ENCODE results near the gene HSPA12B.

Gene HSPA12B

DNA sequence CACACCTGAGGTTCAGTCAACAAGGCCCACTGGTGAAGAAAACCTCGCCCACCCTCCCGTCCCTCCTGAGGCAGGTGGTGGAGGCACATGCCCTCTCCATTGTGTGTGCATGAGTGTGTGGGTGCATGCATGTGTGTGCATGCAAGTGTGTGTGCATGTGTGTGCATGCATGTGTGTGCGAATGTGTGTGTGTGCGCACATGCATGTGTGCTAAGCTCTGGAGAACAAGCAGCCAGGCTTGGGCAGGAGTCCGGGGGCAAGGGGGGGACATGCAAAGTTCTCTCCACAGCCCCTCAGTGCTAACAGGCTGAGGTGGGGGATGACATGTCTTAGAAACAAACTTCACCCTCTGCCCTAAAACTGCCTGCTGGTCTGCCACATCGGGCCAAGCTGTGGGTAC lies 3.1 kb upstream of the HSPA12B start:
- Mint-ChIP-seq H3K27ac (no peak overlapping the region), H3K27me3 (peaks cover 29% of the 10 kb centered on the region), H3K36me3 (no peaks in the 10 kb centered on the region), H3K9me3 (no peaks in the 10 kb centered on the region), H3K4me3 (no peak overlapping the region), H3K4me1 (peaks cover 5% of the 10 kb centered on the region)
- ATAC-seq (ENCODE audit: low read depth) (no peak), DNase-seq (ENCODE audit: low spot score in 2 of 2) (no peak)

DNA sequence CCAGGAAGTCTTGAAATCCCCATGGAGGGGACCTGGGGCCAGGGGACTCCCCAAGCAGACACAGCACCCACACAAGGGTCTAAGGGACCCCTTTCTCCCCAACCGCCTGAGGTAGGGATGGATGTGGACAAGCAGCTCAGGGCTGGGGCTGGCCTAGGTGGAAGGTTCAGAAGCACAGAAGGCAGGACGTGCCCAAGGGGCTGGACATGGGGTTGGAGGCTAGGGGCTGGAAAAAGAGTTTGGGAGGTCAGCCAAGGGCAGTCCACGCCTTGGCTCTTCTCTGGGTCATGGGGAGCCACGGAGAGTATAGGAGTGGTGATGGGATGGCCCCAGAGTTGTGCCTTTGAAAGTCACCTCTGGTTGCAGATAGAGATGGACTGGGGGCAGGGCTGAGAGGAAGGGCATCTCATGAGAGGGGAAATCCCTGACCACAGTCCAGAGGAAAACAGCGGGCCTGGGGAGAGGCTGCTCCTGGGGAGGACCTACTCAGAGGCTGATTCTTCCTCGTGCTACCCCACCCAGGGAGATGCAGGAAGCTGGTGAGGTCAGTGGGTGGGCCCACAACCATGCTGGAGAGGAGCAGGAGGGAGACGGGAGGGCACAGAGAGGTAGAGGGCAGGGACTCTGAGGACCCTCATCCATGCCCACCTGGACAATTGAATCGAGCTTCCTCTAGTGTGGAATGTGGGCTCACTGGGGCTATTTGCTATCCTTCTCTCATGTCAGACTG lies 2.5 kb upstream of the HSPA12B start:
- H3K9me3 Mint-ChIP-seq, result no peaks in the 10 kb centered on the region
- DNase-seq (ENCODE audit: low spot score in 2 of 2) (no peak), ATAC-seq (ENCODE audit: low read depth) (no peak)
- H3K27me3 Mint-ChIP-seq, result peaks cover 29% of the 10 kb centered on the region
- H3K4me1 Mint-ChIP-seq, result peaks cover 5% of the 10 kb centered on the region
- H3K4me3 Mint-ChIP-seq, result no peak overlapping the region
- H3K36me3 Mint-ChIP-seq, result no peaks in the 10 kb centered on the region
- H3K27ac Mint-ChIP-seq, result no peak overlapping the region

DNA sequence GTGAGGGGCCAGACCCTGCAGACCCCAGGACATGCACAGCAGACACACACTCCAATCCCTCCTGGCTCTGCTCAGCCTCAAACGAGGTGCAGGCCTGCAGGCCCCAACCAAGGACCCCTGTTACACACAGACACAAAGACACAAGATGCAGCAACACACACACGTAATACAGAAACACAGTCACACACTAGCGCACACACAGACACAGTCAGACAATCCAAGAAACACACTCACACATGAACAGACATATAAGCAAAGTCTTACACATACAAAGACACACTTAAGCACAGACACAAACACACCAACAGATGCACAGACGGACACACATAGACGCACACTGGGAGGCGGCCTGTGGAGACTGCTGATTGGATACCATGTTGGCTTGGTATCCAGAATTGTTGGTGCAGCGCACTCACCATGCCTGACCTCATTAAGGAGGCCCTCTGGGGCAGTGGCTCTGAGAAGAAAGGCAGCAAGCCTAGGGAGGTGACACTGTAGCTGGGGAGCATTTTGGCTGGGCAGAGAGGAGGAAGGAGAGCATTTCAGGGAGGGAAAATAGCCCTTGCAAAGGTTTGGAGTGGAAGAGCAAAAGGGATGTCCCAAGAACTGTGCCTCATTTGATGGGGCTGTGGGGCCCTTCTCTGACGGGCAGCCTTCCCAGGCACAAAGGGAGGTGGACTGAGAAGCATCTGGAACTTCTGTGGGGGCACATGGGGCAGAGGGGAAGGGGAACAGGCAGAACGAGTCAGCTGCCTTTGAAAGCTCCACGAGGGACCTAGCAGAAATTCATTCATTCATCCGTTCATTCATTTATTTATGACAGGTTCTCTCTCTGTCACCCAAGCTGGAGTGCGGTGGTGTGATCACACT lies 1.4 kb upstream of the HSPA12B start:
- Mint-ChIP-seq H3K27ac (no peak overlapping the region), H3K4me3 (no peak overlapping the region), H3K9me3 (no peaks in the 10 kb centered on the region), H3K27me3 (peaks cover 28% of the 10 kb centered on the region), H3K36me3 (no peaks in the 10 kb centered on the region), H3K4me1 (peaks cover 5% of the 10 kb centered on the region)
- DNase-seq (ENCODE audit: low spot score in 2 of 2), result no peak
- no peak for ATAC-seq (ENCODE audit: low read depth)

DNA sequence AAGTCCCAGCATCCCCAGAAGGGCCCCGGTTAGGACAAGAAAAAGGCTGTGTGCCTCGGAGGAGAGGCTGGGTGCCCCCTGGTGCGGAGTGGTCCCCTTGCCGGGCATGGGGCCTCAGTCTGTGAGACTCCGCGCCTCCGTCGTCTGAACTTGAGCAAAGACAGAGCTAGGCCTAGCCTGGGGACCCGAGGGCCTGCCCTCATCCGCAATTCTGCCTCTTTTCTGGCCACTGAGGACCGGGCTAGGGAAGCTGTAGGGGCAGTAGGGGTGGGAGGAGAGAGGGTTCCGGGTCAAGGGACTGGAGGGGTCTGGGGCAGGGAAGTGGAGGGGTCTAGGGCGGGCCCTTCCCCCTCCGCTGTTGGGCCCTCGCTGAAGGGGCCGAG lies 550 bp upstream of the HSPA12B start:
- peaks cover 31% of the 10 kb centered on the region for H3K27me3 Mint-ChIP-seq
- DNase-seq (ENCODE audit: low spot score in 2 of 2) (no peak), ATAC-seq (ENCODE audit: low read depth) (no peak)
- no peak overlapping the region for H3K4me3 Mint-ChIP-seq
- H3K36me3 Mint-ChIP-seq, result no peaks in the 10 kb centered on the region
- H3K27ac Mint-ChIP-seq, result no peak overlapping the region
- peaks cover 5% of the 10 kb centered on the region for H3K4me1 Mint-ChIP-seq
- no peaks in the 10 kb centered on the region for H3K9me3 Mint-ChIP-seq

DNA sequence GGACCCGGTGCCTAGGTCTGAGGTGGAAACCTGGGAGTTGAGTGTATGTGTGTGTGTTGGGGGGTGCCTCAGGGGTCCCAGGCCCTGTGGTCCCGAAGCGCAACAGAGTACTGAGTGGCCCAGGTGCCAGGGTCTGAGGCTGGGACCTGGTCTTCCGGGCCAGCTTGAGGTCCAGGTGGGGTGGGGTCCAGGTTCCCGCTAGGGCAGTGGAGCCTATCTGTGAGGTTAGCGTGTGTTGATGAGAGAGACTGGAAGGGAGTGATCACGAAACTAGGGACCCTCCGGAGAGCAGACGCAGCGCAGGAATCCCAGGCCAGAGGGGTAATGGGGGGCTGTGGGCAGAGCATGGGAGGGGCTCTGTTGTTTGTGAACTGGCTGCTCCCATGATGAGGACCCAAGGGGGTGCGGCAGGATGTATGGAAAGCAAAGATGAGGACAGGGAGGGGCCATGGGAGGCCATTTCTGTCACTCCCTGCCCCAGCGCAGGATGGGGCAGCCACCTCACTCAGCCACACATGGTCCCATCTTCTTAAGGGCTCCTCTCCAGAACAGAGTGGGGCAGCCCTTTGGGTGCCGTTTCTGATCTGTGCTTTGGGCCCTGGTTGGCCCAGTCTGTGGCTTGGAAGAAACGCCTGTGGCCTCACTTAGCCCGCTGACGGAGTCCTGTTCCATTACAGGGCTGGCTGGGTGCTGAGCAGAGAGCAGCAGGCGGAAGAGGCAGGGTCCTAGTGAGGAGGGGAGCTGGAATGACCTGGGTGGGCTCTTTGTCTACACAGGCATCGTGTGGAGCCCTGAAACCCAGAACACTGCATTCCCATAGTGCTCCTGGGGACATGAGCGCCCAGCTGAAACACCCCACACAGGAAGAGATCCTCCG lies 872 bp downstream of the HSPA12B start:
- H3K27ac Mint-ChIP-seq, result no peak overlapping the region
- H3K4me1 Mint-ChIP-seq, result peaks cover 5% of the 10 kb centered on the region
- no peaks in the 10 kb centered on the region for H3K9me3 Mint-ChIP-seq
- H3K4me3 Mint-ChIP-seq, result no peak overlapping the region
- no peak for ATAC-seq (ENCODE audit: low read depth)
- no peak for DNase-seq (ENCODE audit: low spot score in 2 of 2)
- H3K27me3 Mint-ChIP-seq, result peaks cover 26% of the 10 kb centered on the region
- no peaks in the 10 kb centered on the region for H3K36me3 Mint-ChIP-seq

DNA sequence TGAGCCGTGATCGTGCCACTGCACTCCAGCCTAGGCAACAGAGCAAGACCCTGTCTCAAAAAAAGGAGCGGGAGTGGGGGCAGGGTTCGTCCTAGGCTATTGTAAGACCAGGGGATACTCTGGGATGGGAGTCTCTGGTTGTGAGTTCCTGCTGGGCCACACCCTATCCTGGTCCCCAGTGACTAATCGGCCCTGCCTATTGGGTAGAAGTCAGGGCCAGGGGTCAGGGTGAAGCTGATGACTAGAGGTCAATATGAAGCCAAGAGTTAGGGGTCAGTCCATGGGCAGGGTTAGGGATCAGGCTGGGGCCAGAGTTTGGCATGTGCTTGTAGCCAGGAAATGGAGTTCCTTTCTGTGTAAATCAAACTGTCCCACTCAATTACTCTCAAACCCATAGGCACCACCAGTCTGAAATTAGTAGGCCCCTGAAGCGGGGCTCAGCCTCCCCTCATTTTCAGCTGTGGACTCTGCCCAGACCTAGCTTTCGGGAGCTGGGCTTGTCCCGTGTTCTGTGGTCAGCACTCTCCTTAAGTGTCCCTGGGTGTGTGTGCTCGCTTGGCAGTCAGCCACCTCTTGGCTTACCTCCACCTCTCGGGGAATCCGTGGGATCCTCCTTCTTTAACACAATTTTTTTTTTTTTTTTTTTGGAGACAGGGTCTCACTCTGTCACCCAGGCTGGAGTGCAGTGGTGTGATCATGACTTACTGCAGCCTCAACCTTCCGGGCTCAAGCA lies 1.8 kb downstream of the HSPA12B start:
- no peak for DNase-seq (ENCODE audit: low spot score in 2 of 2)
- H3K36me3 Mint-ChIP-seq, result no peaks in the 10 kb centered on the region
- ATAC-seq (ENCODE audit: low read depth), result no peak
- no peaks in the 10 kb centered on the region for H3K9me3 Mint-ChIP-seq
- H3K27ac Mint-ChIP-seq, result no peak overlapping the region
- peaks cover 5% of the 10 kb centered on the region for H3K4me1 Mint-ChIP-seq
- no peak overlapping the region for H3K4me3 Mint-ChIP-seq
- peaks cover 25% of the 10 kb centered on the region for H3K27me3 Mint-ChIP-seq

DNA sequence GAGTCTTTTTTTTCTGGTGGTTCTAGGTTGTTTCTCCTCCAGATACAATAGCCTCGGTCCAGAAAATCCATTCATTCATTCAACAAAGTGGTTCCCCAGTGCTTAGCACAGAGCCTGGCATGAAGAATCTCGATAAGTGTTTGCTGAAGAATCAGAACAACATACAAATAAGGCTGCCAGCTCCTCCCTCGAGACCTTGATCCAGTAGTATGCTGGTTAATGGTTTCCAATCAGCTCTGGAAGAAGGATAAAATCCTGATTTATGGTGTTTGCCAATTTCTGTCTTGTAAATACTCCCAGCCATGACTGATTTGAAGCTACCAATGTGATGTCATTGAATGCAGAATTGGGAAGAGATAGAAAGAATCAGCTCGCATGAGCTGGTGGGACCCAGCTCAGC lies 3.3 kb downstream of the HSPA12B start:
- ATAC-seq (ENCODE audit: low read depth), result no peak
- H3K4me1 Mint-ChIP-seq, result peaks cover 2% of the 10 kb centered on the region
- no peak overlapping the region for H3K4me3 Mint-ChIP-seq
- H3K27ac Mint-ChIP-seq, result no peak overlapping the region
- no peaks in the 10 kb centered on the region for H3K36me3 Mint-ChIP-seq
- DNase-seq (ENCODE audit: low spot score in 2 of 2), result no peak
- H3K27me3 Mint-ChIP-seq, result peaks cover 23% of the 10 kb centered on the region
- no peaks in the 10 kb centered on the region for H3K9me3 Mint-ChIP-seq

DNA sequence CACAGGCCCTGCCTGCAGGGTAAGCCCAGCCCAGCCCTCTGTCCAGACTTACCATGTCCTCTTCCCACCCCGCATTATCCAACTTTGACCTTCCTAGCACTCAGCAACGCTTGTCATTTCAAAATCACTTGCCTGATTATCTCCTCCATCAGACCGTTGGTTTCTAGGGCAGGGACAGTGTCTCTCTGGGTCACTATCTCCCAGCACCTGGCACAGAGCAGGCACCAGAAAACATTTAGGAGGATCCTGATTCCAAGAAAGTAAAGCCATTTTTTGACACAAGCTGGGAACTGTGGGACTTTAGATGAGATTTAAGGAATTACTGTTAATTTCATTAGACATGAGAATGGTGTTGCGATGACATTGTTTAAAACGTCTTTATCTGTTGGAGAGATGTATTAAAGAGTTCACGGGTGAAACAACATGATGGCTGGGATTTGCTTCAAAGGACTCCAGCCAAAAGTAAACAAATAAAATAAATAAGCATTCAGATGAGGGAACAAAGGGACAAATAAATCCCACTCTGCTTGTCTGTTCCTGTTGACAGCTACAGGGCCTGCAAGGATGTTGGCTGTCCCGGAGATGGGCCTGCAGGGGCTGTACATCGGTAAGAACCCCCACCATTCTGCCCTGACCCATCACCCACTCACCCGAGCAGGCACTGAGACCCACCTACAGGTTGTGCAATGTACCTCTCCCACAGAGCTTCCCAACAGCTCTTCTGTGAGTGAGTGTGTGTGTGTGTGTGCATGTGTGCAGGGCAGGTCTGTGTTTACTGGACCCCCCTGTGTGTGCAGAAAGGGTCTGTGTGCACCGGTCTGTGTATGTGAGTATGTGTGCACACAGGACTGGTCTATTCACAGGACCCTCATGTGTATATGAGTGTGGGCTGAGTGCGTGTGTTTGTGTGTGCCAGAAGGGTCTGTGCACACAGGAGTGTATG lies 5.9 kb downstream of the HSPA12B start:
- Mint-ChIP-seq H3K36me3 (no peaks in the 10 kb centered on the region), H3K9me3 (no peaks in the 10 kb centered on the region), H3K4me3 (no peak overlapping the region), H3K4me1 (no peaks in the 10 kb centered on the region), H3K27me3 (peaks cover 16% of the 10 kb centered on the region), H3K27ac (no peak overlapping the region)
- no peak for DNase-seq (ENCODE audit: low spot score in 2 of 2)
- no peak for ATAC-seq (ENCODE audit: low read depth)

DNA sequence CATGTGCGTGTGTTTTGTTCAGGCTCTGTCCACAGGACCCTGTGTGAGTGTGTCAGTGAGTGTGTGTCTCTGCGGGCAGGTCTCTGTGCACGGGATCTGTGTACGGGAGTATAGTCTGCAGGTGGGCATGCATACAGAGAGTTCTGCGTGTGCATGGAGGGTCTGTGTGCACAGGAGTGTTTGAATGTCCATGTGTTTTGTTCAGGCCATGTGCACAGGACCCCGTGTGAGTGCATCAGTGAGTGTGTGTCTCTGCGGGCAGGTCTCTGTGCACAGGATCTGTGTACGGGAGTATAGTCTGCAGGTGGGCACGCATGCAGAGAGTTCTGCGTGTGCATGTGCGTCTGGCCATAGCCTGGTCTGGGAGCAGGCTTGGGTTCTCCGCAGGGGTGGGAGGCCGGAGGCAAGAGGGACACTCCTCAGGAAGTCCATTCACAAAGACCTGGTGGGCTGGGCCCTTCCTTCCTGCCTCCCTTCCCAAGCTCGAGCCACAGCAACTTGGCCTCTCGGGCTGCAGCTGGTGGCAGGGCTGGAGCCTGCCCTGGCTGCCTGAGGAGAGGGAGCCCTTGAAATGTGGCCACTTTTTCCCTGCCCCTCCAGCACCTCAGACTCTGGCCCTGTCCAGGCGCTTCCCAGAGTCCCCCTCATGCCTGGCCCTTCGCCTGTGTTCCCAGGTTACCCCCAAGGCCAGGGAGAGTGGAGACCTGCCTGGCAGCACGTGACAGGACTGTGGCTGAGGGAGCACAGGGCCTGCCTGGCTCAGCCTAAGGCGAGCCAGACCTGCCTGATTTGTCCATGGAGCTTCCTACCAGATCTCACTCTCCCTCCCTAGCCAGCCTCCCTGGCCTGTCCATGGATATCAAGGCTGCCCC lies 6.8 kb downstream of the HSPA12B start:
- Mint-ChIP-seq H3K4me3 (no peak overlapping the region), H3K9me3 (no peaks in the 10 kb centered on the region), H3K27me3 (peaks cover 17% of the 10 kb centered on the region), H3K36me3 (no peaks in the 10 kb centered on the region), H3K27ac (no peak overlapping the region), H3K4me1 (no peaks in the 10 kb centered on the region)
- ATAC-seq (ENCODE audit: low read depth) (no peak), DNase-seq (ENCODE audit: low spot score in 2 of 2) (no peak)

DNA sequence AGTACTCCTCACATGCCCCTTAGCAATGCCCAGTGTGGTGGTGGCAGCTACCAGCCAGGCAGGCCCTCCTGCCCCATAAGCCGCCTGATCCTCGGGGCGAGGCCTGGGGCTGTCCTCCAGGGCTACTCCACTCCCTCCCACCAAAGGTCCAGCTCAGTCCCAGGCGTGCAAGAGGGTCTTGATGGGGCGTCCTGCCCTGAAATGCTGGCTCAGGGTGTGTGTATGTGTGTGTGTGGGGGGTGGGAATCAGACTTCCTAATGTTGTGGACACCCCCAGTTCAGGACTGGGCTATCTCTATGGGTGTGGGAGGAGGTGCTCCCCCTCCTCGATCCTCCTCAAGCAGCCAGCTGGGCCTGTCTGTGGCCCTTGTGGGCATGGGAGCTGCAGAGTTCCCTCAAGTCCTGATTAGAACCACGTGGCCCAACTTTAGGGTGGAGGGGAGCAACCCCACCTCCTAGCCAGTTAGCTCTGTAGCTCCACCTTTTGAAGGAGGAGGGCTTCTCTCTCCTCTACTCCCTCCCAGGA lies 7.5 kb downstream of the HSPA12B start:
- Mint-ChIP-seq H3K36me3 (no peaks in the 10 kb centered on the region), H3K27ac (no peak overlapping the region), H3K9me3 (no peaks in the 10 kb centered on the region), H3K27me3 (peaks cover 21% of the 10 kb centered on the region), H3K4me3 (no peak overlapping the region), H3K4me1 (peaks cover 6% of the 10 kb centered on the region)
- no peak for DNase-seq (ENCODE audit: low spot score in 2 of 2)
- ATAC-seq (ENCODE audit: low read depth), result no peak

DNA sequence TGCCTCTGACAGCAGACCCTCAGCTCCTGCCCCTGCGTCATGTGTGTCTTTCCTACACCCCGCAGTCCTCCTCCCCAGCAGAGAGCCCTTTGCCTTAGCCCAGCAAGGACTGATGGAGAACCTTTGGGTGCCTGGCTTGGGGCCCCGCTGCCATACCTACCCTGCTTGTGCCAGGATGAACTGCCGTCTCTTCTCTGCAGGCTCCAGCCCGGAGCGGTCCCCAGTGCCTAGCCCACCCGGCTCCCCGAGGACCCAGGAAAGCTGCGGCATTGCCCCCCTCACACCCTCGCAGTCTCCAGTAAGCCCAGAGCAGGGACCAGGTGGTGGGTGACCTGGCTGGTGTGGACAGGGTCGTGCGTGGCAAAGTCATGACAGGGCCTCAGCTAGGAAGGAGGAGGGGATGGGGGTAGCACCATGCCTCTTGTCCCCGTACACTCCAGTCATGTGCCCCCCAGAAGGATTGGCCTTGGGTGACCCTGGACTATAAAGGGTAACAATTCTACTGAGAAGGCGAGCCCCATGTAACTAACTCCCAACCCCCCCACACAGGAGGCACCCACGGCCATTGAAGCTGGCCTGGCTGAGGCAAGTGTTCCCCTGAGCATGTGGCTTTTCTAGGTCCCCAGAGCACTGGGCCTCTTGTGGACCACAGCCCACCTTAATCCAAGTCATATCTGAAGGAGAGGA lies 8.3 kb downstream of the HSPA12B start:
- no peaks in the 10 kb centered on the region for H3K36me3 Mint-ChIP-seq
- no peaks in the 10 kb centered on the region for H3K9me3 Mint-ChIP-seq
- H3K27ac Mint-ChIP-seq, result no peak overlapping the region
- H3K27me3 Mint-ChIP-seq, result peaks cover 24% of the 10 kb centered on the region
- ATAC-seq (ENCODE audit: low read depth) (no peak), DNase-seq (ENCODE audit: low spot score in 2 of 2) (no peak)
- H3K4me1 Mint-ChIP-seq, result peaks cover 9% of the 10 kb centered on the region
- no peak overlapping the region for H3K4me3 Mint-ChIP-seq

Measured in memory B cell (primary cell).